Effector memory CD4-positive, alpha-beta T cell (primary cell): ENCODE data around the gene IFT43.

Experiments used
- DNase-seq, 3 donors: peaks; one replicate each; pipeline ENCODE4 v3.0.0-alpha.2; 2020
- H3K27ac ChIP-seq: 2 replicates; pipeline ENCODE4 v1.7.0; 2013; ENCODE audit warnings: mild to moderate bottlenecking, low read length, moderate library complexity; ENCODE audit not compliant: insufficient read depth, poor library complexity, severe bottlenecking
- H3K27me3 ChIP-seq: replicated peaks from 2 replicates; pipeline ENCODE4 v1.7.0; 2013; ENCODE audit warnings: mild to moderate bottlenecking, low read length; ENCODE audit not compliant: insufficient read depth, control insufficient read depth, poor library complexity, severe bottlenecking
- H3K36me3 ChIP-seq: 2 replicates; pipeline ENCODE4 v1.7.0; 2013; ENCODE audit warnings: mild to moderate bottlenecking, low read length, moderate library complexity; ENCODE audit not compliant: control insufficient read depth, insufficient read depth
- H3K4me1 ChIP-seq: 2 replicates; pipeline ENCODE4 v1.7.0; 2013; ENCODE audit warnings: low read length, mild to moderate bottlenecking; ENCODE audit not compliant: control insufficient read depth, insufficient read depth, poor library complexity, severe bottlenecking
- H3K4me3 ChIP-seq: 2 replicates; pipeline ENCODE4 v1.7.0; 2013; ENCODE audit warnings: low read length, low read depth, mild to moderate bottlenecking; ENCODE audit not compliant: insufficient read depth, poor library complexity, severe bottlenecking
- H3K9me3 ChIP-seq: 2 replicates; pipeline ENCODE4 v1.7.0; 2013; ENCODE audit warnings: mild to moderate bottlenecking, low read length, moderate library complexity; ENCODE audit not compliant: control insufficient read depth

The IFT43 gene

GRCh38 chr14:76117789-76118484, 132.4 kb downstream of the IFT43 start:
- H3K4me3 ChIP-seq: no peak overlapping the region
- no peak overlapping the region for H3K27ac ChIP-seq
- no peaks in the 10 kb centered on the region for H3K4me1 ChIP-seq
- no peaks in the 10 kb centered on the region for H3K27me3 ChIP-seq
- H3K9me3 ChIP-seq: no peaks in the 10 kb centered on the region
- no peaks in the 10 kb centered on the region for H3K36me3 ChIP-seq
- DNase-seq: no peak

- H3K27me3 ChIP-seq: no peaks in the 10 kb centered on the region
- no peaks in the 10 kb centered on the region for H3K36me3 ChIP-seq
- H3K9me3 ChIP-seq: no peaks in the 10 kb centered on the region
- no peak for DNase-seq
- no peaks in the 10 kb centered on the region for H3K4me1 ChIP-seq
- H3K4me3 ChIP-seq: no peak overlapping the region
- no peak overlapping the region for H3K27ac ChIP-seq
Observed at GRCh38 chr14:76118594-76118993, 133.0 kb downstream of the IFT43 start.

GRCh38 chr14:76121089-76121748, 135.7 kb downstream of the IFT43 start:
- no peaks in the 10 kb centered on the region for H3K4me1 ChIP-seq
- H3K27ac ChIP-seq: no peak overlapping the region
- H3K27me3 ChIP-seq: no peaks in the 10 kb centered on the region
- H3K36me3 ChIP-seq: no peaks in the 10 kb centered on the region
- DNase-seq: no peak
- no peaks in the 10 kb centered on the region for H3K9me3 ChIP-seq
- no peak overlapping the region for H3K4me3 ChIP-seq

GRCh38 chr14:76123426-76124225, 138.1 kb downstream of the IFT43 start:
- H3K27me3 ChIP-seq: no peaks in the 10 kb centered on the region
- no peaks in the 10 kb centered on the region for H3K9me3 ChIP-seq
- DNase-seq: no peak
- H3K27ac ChIP-seq: no peak overlapping the region
- H3K36me3 ChIP-seq: no peaks in the 10 kb centered on the region
- no peak overlapping the region for H3K4me3 ChIP-seq
- H3K4me1 ChIP-seq: no peaks in the 10 kb centered on the region

- H3K4me3 ChIP-seq: no peak overlapping the region
- no peaks in the 10 kb centered on the region for H3K36me3 ChIP-seq
- no peak for DNase-seq
- no peaks in the 10 kb centered on the region for H3K27me3 ChIP-seq
- no peak overlapping the region for H3K27ac ChIP-seq
- H3K9me3 ChIP-seq: no peaks in the 10 kb centered on the region
- no peaks in the 10 kb centered on the region for H3K4me1 ChIP-seq
Observed at GRCh38 chr14:76125511-76125910, 139.9 kb downstream of the IFT43 start.

GRCh38 chr14:76126076-76126475, 140.5 kb downstream of the IFT43 start:
- Histone ChIP-seq H3K27ac (no peak overlapping the region), H3K27me3 (no peaks in the 10 kb centered on the region), H3K36me3 (no peaks in the 10 kb centered on the region), H3K4me1 (no peaks in the 10 kb centered on the region), H3K4me3 (no peak overlapping the region), H3K9me3 (no peaks in the 10 kb centered on the region)
- DNase-seq: no peak

- no peaks in the 10 kb centered on the region for H3K36me3 ChIP-seq
- H3K27ac ChIP-seq: no peak overlapping the region
- no peaks in the 10 kb centered on the region for H3K4me1 ChIP-seq
- H3K27me3 ChIP-seq: no peaks in the 10 kb centered on the region
- DNase-seq: no peak
- H3K4me3 ChIP-seq: no peak overlapping the region
- H3K9me3 ChIP-seq: no peaks in the 10 kb centered on the region
Observed at GRCh38 chr14:76129851-76130576, 144.5 kb downstream of the IFT43 start.

- Histone ChIP-seq H3K4me3 (no peak overlapping the region), H3K9me3 (no peaks in the 10 kb centered on the region), H3K36me3 (no peaks in the 10 kb centered on the region), H3K27ac (no peak overlapping the region), H3K4me1 (no peaks in the 10 kb centered on the region), H3K27me3 (peaks cover 3% of the 10 kb centered on the region)
- DNase-seq: no peak
Observed at GRCh38 chr14:76131071-76131965, 145.8 kb downstream of the IFT43 start.

GRCh38 chr14:76133103-76133502, 147.5 kb downstream of the IFT43 start:
- Histone ChIP-seq H3K4me3 (no peak overlapping the region), H3K36me3 (no peaks in the 10 kb centered on the region), H3K27me3 (peaks cover 8% of the 10 kb centered on the region), H3K9me3 (no peaks in the 10 kb centered on the region), H3K4me1 (no peaks in the 10 kb centered on the region), H3K27ac (no peak overlapping the region)
- no peak for DNase-seq
